HepG2 (cell line): ENCODE measurements around the gene SAMD4B. TPM values are rescaled to one million over a fixed set of nuclear protein-coding genes. Genes with fewer than 3 reads are reported as not detected.

Source experiments
- ARNT ChIP-seq: fragments of 450-650 bp; IDR thresholded peaks from 2 replicates; pipeline ENCODE4 v1.6.1; 2017
- CCAR2 ChIP-seq: fragments of 200-400 bp; formaldehyde crosslinking; optimal IDR thresholded peaks from 2 replicates; pipeline ENCODE3; 2018; ENCODE audit warnings: low read depth, mild to moderate bottlenecking, low read length, moderate library complexity
- FIP1L1 ChIP-seq: fragments of 200-400 bp; formaldehyde crosslinking; IDR thresholded peaks from 2 replicates; pipeline ENCODE4 v1.6.1; 2018; ENCODE audit warnings: low read depth, mild to moderate bottlenecking, low read length, moderate library complexity, borderline replicate concordance; ENCODE audit not compliant: insufficient read depth
- JUN ChIP-seq: sonication (generic); formaldehyde crosslinking; IDR thresholded peaks from 2 replicates; pipeline ENCODE4 v1.4.0; 2020; ENCODE audit warnings: mild to moderate bottlenecking, missing genetic modification reagents
- KDM2A ChIP-seq: sonication (generic); formaldehyde crosslinking; IDR thresholded peaks from 2 replicates; pipeline ENCODE4 v1.4.0; 2020; ENCODE audit warnings: low read depth, missing genetic modification reagents, borderline replicate concordance
- KDM6A ChIP-seq: IDR thresholded peaks from 2 replicates; pipeline ENCODE4 v1.6.1; 2016; ENCODE audit warnings: low read depth
- NCOA5 ChIP-seq: sonication (generic); formaldehyde crosslinking; IDR thresholded peaks from 2 replicates; pipeline ENCODE4 v1.4.0; 2020; ENCODE audit warnings: missing genetic modification reagents
- NFATC3 ChIP-seq: sonication (generic); formaldehyde crosslinking; IDR thresholded peaks from 2 replicates; pipeline ENCODE4 v1.5.1; 2020; ENCODE audit warnings: mild to moderate bottlenecking, missing genetic modification reagents
- NFIC ChIP-seq: IDR thresholded peaks from 2 replicates; pipeline ENCODE4 v1.6.1; 2012; ENCODE audit warnings: mild to moderate bottlenecking, low read length, inconsistent platforms
- PCBP1 ChIP-seq: fragments of 200-400 bp; formaldehyde crosslinking; IDR thresholded peaks from 2 replicates; pipeline ENCODE4 v1.6.1; 2017; ENCODE audit warnings: mild to moderate bottlenecking, low read depth, low read length, borderline replicate concordance
- RFX1 ChIP-seq: fragments of 450-650 bp; IDR thresholded peaks from 2 replicates; pipeline ENCODE4 v1.6.1; 2017
- SKIL ChIP-seq: sonication (generic); formaldehyde crosslinking; IDR thresholded peaks from 2 replicates; pipeline ENCODE4 v1.8.0; 2022; ENCODE audit warnings: missing genetic modification reagents, mild to moderate bottlenecking, moderate library complexity, borderline replicate concordance
- SNAPC5 ChIP-seq: sonication (generic); formaldehyde crosslinking; IDR thresholded peaks from 2 replicates; pipeline ENCODE4 v1.8.1; 2023; ENCODE audit warnings: mild to moderate bottlenecking, missing genetic modification reagents, borderline replicate concordance
- SOX13 ChIP-seq, 3 experiments: fragments of 450-650 bp in 1 of 3; sonication (generic) in 1 of 3; formaldehyde crosslinking in 1 of 3; IDR thresholded peaks in 2 of 3; conservative IDR thresholded peaks in 1 of 3; 2 replicates each; pipeline versions ENCODE4 v1.5.0 to v1.6.1; 2016 to 2020; ENCODE audit warnings: antibody characterized with exemption in 1 of 3, mild to moderate bottlenecking in 1 of 3, missing compliant biosample characterization in 1 of 3, missing genetic modification reagents in 1 of 3, moderate library complexity in 1 of 3
- STAT5B ChIP-seq: sonication (generic); formaldehyde crosslinking; IDR thresholded peaks from 2 replicates; pipeline ENCODE4 v1.4.0; 2020; ENCODE audit warnings: missing genetic modification reagents
- TAF1 ChIP-seq: sonication (generic); formaldehyde crosslinking; IDR thresholded peaks from 2 replicates; pipeline ENCODE4 v1.4.0; 2020; ENCODE audit warnings: missing genetic modification reagents
- ZNF17 ChIP-seq: sonication (generic); formaldehyde crosslinking; IDR thresholded peaks from 2 replicates; pipeline ENCODE4 v1.5.0; 2020; ENCODE audit warnings: mild to moderate bottlenecking, missing genetic modification reagents
- ZNF282 ChIP-seq: fragments of 450-650 bp; IDR thresholded peaks from 2 replicates; pipeline ENCODE4 v1.6.1; 2018; ENCODE audit not compliant: partially characterized antibody
- ZNF337 ChIP-seq: sonication (generic); formaldehyde crosslinking; IDR thresholded peaks from 2 replicates; pipeline ENCODE4 v1.5.1; 2020; ENCODE audit warnings: missing genetic modification reagents, low read depth, mild to moderate bottlenecking, borderline replicate concordance
- ZNF530 ChIP-seq: sonication (generic); formaldehyde crosslinking; IDR thresholded peaks from 2 replicates; pipeline ENCODE4 v1.5.0; 2020; ENCODE audit warnings: low read depth, mild to moderate bottlenecking, missing genetic modification reagents
- ZNF558 ChIP-seq: sonication (generic); formaldehyde crosslinking; IDR thresholded peaks from 2 replicates; pipeline ENCODE4 v1.9.0; 2022; ENCODE audit warnings: mild to moderate bottlenecking, missing genetic modification reagents, borderline replicate concordance
- ZZZ3 ChIP-seq: sonication (generic); formaldehyde crosslinking; IDR thresholded peaks from 2 replicates; pipeline ENCODE4 v1.4.0; 2020; ENCODE audit warnings: missing genetic modification reagents, mild to moderate bottlenecking, borderline replicate concordance
- polyA plus RNA-seq, 8 experiments: library from polyadenylated mRNA; depleted of rRNA in 3 of 8; stranded (reverse) in 7 of 8; unstranded in 1 of 8; fragments of >200 nt; fragmentation: Illumina TruSeq in 4 of 8; extraction: Trizol in 4 of 8; gene quantifications; 2 replicates each; pipeline versions ENCODE4 v1.2.1 to v1.2.3, GENCODE V29; 2011 to 2016; ENCODE audit warnings: low read depth in 4 of 8, missing spikeins in 1 of 8, mixed read lengths in 1 of 8; ENCODE audit not compliant: insufficient read depth in 1 of 8
- total RNA-seq, 5 experiments: library from RNA; depleted of rRNA; stranded (reverse); fragments of >200 nt; fragmentation: Illumina TruSeq; extraction: Trizol; gene quantifications; 2 replicates each; pipeline ENCODE4 v1.2.3, GENCODE V29; 2016; ENCODE audit warnings: low read depth in 1 of 5
- TF ChIP-seq, protein P1 (sequence below): sonication (generic); IDR thresholded peaks from 2 replicates; pipeline ENCODE4 v1.6.1; 2016; ENCODE audit warnings: low read depth, borderline replicate concordance

Gene SAMD4B
- total and polyA plus RNA-seq, 2 of the 13 experiments (the other 11 are each of a cell fraction or from before 2014, with no cell fraction given) = 26.0 to 31.8 TPM

GRCh38 chr19:39412100-39412866 is 70.1 kb downstream of the SAMD4B start, which contains the start of gene PLEKHG2 (continued):
- TF ChIP-seq STAT5B (CRISPR knock-in tag) = no peak
- TF ChIP-seq ZNF558 (CRISPR knock-in tag) = 0 out of 2 replicates have a peak, but pooled peaks have one; percentile 50
- TF ChIP-seq, protein P1, sequence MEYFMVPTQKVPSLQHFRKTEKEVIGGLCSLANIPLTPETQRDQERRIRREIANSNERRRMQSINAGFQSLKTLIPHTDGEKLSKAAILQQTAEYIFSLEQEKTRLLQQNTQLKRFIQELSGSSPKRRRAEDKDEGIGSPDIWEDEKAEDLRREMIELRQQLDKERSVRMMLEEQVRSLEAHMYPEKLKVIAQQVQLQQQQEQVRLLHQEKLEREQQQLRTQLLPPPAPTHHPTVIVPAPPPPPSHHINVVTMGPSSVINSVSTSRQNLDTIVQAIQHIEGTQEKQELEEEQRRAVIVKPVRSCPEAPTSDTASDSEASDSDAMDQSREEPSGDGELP = peak; percentile 73; the same call in 1 of the 2 replicates
- peak; percentile 73 for TF ChIP-seq KDM2A
- TF ChIP-seq ZNF530 (CRISPR knock-in tag) = no peak
- TF ChIP-seq SKIL (CRISPR knock-in tag) = peak; percentile 5; the same call in 1 of the 2 replicates
- 0 out of 2 replicates have a peak, but pooled peaks have one; percentile 37 for TF ChIP-seq JUN
- no peak for TF ChIP-seq RFX1
- no peak for TF ChIP-seq ZNF337 (CRISPR knock-in tag)
- TF ChIP-seq FIP1L1 = no peak
- no peak for TF ChIP-seq SNAPC5 (CRISPR knock-in tag)
- peak; percentile 40; the same call in 1 of the 2 replicates for TF ChIP-seq NFIC
- TF ChIP-seq ARNT = no peak
- no peak for TF ChIP-seq KDM6A (CRISPR knock-in tag)
- no peak for TF ChIP-seq ZNF282
- TF ChIP-seq ZNF17 (CRISPR knock-in tag) = no peak
- TF ChIP-seq ZZZ3 (CRISPR knock-in tag) = no peak
- TF ChIP-seq NCOA5 (CRISPR knock-in tag) = no peak
- TF ChIP-seq PCBP1 = peak; percentile 85; the same call in 1 of the 2 replicates
- no peak for TF ChIP-seq TAF1 (CRISPR knock-in tag)
- TF ChIP-seq SOX13 (IDR thresholded peaks at IDR 0.05) = no peak
- TF ChIP-seq SOX13 (CRISPR knock-in tag; conservative IDR thresholded peaks at IDR 0.05 in 1 of 2, IDR thresholded peaks at IDR 0.05 in 1 of 2) = peak in 1 of 2 experiments; percentile 3; a peak in 1 of 4 replicates
- TF ChIP-seq CCAR2 = peak; percentile 67
- TF ChIP-seq NFATC3 = no peak
